Fibroblast of lung (primary cell): Measurements from ENCODE around the gene RFX5.

Experiments
- CTCF ChIP-seq, 2 donors: IDR thresholded peaks in 1 of 2; conservative IDR thresholded peaks in 1 of 2; 1 replicate in 1 of 2; 2 replicates in 1 of 2; pipeline ENCODE4 v1.5.1; 2011 to 2012; ENCODE audit warnings: low read length in 2 of 2, control low read depth in 1 of 2, inconsistent platforms in 1 of 2, low read depth in 1 of 2, mild to moderate bottlenecking in 1 of 2
- EZH2 ChIP-seq: IDR thresholded peaks from 2 replicates; pipeline ENCODE4 v1.5.1; 2012; ENCODE audit warnings: low read length, control low read depth, mild to moderate bottlenecking; ENCODE audit errors: missing control alignments

GRCh38 chr1:151324390-151324930 is 22.6 kb downstream of the RFX5 start:
- TF ChIP-seq CTCF (conservative IDR thresholded peaks at IDR 0.05 in 1 of 2, IDR thresholded peaks at IDR 0.05 in 1 of 2; ENCODE audit: low read depth in 1 of 2, low read length in 2 of 2) (no peak), EZH2 (no peak)
